HFFc6 (cell line): ENCODE results near the gene ARCN1. TPM values are rescaled to one million over a fixed set of nuclear protein-coding genes. Genes with fewer than 3 reads are reported as not detected.
A peak's percentile ranks its signal among the peaks of the same experiment; 100 is the strongest.
"Not testable (repeated sequence)": the region's sequence is repeated elsewhere in the genome, so short reads cannot be mapped to it uniquely, and the experiment has no call there.

ENCODE experiments used
- DNase-seq: peaks from one replicate; pipeline ENCODE4 v3.0.0-alpha.2; 2018
- H3K27ac Mint-ChIP-seq: 2 replicates; pipeline ENCODE4 v1.8.0; 2020; ENCODE audit warnings: mild to moderate bottlenecking, mixed read lengths
- H3K27me3 Mint-ChIP-seq: 2 replicates; pipeline ENCODE4 v1.8.0; 2021; ENCODE audit warnings: mild to moderate bottlenecking, moderate library complexity, mixed read lengths; ENCODE audit not compliant: insufficient read depth
- H3K36me3 Mint-ChIP-seq: 2 replicates; pipeline ENCODE4 v1.8.0; 2021; ENCODE audit warnings: low read depth, mixed read lengths
- H3K4me1 Mint-ChIP-seq: 2 replicates; pipeline ENCODE4 v1.8.0; 2020; ENCODE audit warnings: low read depth, mixed read lengths
- H3K4me3 Mint-ChIP-seq: 2 replicates; pipeline ENCODE4 v1.8.0; 2020; ENCODE audit warnings: mild to moderate bottlenecking, moderate library complexity, mixed read lengths
- H3K9me3 Mint-ChIP-seq: 2 replicates; pipeline ENCODE4 v1.8.0; 2020; ENCODE audit warnings: mild to moderate bottlenecking, mixed read lengths
- CTCF ChIP-seq: fragments of 200-600 bp; sonication (generic); IDR thresholded peaks from 2 replicates; pipeline ENCODE4 v1.5.0; 2021; ENCODE audit warnings: antibody characterized with exemption, mild to moderate bottlenecking
- total RNA-seq, 6 experiments: library from RNA; stranded (reverse); fragmentation: NEBNext Ultra II Directional; extraction: Animal tissue kit (Norgen Biotek cat#: 25700); gene quantifications; 2 replicates in 1 of 6; 3 replicates in 5 of 6; pipeline ENCODE4 v1.2.3, GENCODE V29; 2021

The ARCN1 gene
- total RNA-seq, 6 experiments from 2014 or later: 271 to 331 (median 319) TPM

GRCh38 chr11:118594984-118595383 is 22.8 kb downstream of the ARCN1 start:
- Mint-ChIP-seq H3K27ac (peak overlapping the region; percentile 21; the same call in 1 of the 2 replicates), H3K36me3 (peaks cover 42% of the 10 kb centered on the region)
- peak; percentile 59 for DNase-seq
- TF ChIP-seq CTCF: peak; percentile 78
- not testable (repeated sequence) for H3K27me3 Mint-ChIP-seq, H3K4me1 Mint-ChIP-seq, H3K4me3 Mint-ChIP-seq, H3K9me3 Mint-ChIP-seq

GRCh38 chr11:118596224-118597146 is 24.3 kb downstream of the ARCN1 start:
- TF ChIP-seq CTCF: no peak
- H3K4me1 Mint-ChIP-seq: 0 out of 2 replicates have a peak, but pooled peaks cover 9% of the 10 kb centered on the region
- no peaks in the 10 kb centered on the region for H3K9me3 Mint-ChIP-seq
- H3K4me3 Mint-ChIP-seq: no peak overlapping the region
- H3K27ac Mint-ChIP-seq: no peak overlapping the region
- DNase-seq: no peak
- peaks cover 47% of the 10 kb centered on the region for H3K36me3 Mint-ChIP-seq
- no peaks in the 10 kb centered on the region for H3K27me3 Mint-ChIP-seq

GRCh38 chr11:118597556-118597955 is 25.3 kb downstream of the ARCN1 start:
- Mint-ChIP-seq H3K36me3 (peaks cover 56% of the 10 kb centered on the region), H3K4me3 (no peak overlapping the region), H3K27me3 (no peaks in the 10 kb centered on the region), H3K27ac (no peak overlapping the region), H3K4me1 (peaks cover 16% of the 10 kb centered on the region), H3K9me3 (no peaks in the 10 kb centered on the region)
- DNase-seq: no peak
- no peak for TF ChIP-seq CTCF

- TF ChIP-seq CTCF: no peak
- Mint-ChIP-seq H3K4me1 (peaks cover 49% of the 10 kb centered on the region), H3K9me3 (no peaks in the 10 kb centered on the region), H3K27me3 (no peaks in the 10 kb centered on the region), H3K36me3 (peaks cover 36% of the 10 kb centered on the region), H3K27ac (peak overlapping the region; percentile 13), H3K4me3 (no peak overlapping the region)
- DNase-seq: no peak
Observed at GRCh38 chr11:118602331-118602730, 30.1 kb downstream of the ARCN1 start.

- peak overlapping the region; percentile 66; the same call in 1 of the 2 replicates for H3K27ac Mint-ChIP-seq
- DNase-seq, H3K4me3 Mint-ChIP-seq, H3K9me3 Mint-ChIP-seq, H3K27me3 Mint-ChIP-seq: not testable (repeated sequence)
- peaks cover 30% of the 10 kb centered on the region for H3K36me3 Mint-ChIP-seq
- peaks cover 52% of the 10 kb centered on the region for H3K4me1 Mint-ChIP-seq
Observed at GRCh38 chr11:118603709-118604108, 31.5 kb downstream of the ARCN1 start.

- Mint-ChIP-seq H3K4me3 (no peak overlapping the region; the same call in 1 of the 2 replicates), H3K36me3 (peaks cover 34% of the 10 kb centered on the region), H3K9me3 (no peaks in the 10 kb centered on the region), H3K27ac (peak overlapping the region; percentile 82), H3K4me1 (peaks cover 61% of the 10 kb centered on the region), H3K27me3 (no peaks in the 10 kb centered on the region; the same call in 1 of the 2 replicates)
- TF ChIP-seq CTCF: no peak
- no peak for DNase-seq
Observed at GRCh38 chr11:118604566-118604965, 32.4 kb downstream of the ARCN1 start.
